ENCODE results near the gene LCE1B.

LCE1B gene, protein sequence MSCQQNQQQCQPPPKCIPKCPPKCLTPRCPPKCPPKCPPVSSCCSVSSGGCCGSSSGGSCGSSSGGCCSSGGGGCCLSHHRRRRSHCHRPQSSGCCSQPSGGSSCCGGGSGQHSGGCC

DNA sequence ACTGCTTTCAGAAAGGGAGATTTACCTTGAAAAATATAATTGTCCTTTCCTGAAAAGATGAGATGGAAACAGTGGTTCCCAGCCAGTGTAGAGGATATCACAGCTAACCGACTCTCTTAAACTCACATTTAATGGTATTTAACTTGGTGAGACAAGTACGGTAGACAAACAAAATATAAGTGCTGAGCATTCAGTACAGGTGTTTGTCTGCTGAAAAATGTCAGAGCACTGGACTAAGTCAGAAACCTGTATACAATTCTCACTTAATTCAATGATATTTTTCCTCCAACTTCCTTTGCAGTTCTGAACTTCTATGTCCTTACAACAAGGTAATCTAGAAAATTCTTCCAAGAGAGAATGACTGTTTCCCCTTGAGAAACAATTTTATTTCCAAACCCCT, at the start of gene LCE1B:
TSS of gene LCE1B (plus strand) at position 301 of the 400 bp plus-strand sequence. CDS start 476 bp downstream, outside the sequence.
- DNase-seq (ENCODE audit: low read depth in 2 of 2): no peak

DNA sequence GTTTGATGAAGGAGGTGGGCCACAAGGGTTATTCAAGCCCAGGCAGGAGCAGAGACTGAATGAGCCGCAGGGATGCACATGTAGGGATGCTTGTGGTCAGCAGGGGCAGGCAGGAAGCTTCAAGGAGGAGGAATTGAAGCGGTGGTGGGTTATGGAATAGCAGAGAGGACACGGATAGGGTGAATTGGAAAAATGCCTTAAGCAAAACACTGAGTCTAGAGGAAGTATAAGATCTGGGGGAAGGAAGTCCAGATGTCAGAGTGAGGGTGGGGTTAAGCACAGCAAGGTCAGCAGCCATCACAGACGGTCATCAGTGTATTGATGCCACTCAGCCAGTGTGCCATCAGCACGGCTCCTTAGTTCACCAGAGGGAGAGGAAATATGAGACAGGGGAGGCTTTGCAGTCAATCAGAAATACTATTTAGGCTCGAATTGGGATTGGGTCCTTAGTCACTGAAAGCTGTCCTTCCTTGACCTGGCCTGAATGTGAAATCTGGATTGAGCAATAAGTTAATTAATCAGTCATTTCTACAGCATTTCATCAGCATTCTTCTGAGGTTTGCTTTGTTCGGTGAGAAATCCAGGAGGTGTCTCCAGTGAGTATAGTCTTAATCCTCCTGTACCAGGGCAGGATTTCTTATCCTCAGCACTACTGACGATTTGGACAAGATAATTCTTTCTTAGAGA, 42.8 kb upstream of the LCE1B start:
- no peak for DNase-seq (ENCODE audit: low read depth in 2 of 2)

GRCh38 chr1:152770411-152770810, 41.4 kb upstream of the LCE1B start:
- no peak for DNase-seq (ENCODE audit: low read depth in 2 of 2)

- no peak for DNase-seq (ENCODE audit: low read depth in 2 of 2)
Measured at GRCh38 chr1:152774875-152775274, 36.9 kb upstream of the LCE1B start, which contains the start of gene LCE1F. Gene LCE1F, plus strand, starts transcription at chr1:152775140. Its CDS starts 1,232 bp downstream, at chr1:152776372.

DNA sequence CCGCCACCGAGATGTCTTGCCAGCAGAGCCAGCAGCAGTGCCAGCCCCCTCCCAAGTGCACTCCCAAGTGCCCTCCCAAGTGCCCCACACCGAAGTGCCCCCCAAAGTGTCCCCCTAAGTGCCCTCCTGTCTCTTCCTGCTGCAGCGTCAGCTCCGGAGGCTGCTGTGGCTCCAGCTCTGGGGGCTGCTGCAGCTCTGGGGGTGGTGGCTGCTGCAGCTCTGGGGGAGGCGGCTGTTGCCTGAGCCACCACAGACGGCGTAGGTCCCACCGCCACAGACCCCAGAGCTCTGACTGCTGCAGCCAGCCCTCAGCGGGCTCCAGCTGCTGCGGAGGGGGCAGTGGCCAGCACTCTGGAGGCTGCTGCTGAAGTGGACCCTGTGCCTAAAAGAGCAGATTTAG, 35.4 kb upstream of the LCE1B start:
- no peak for DNase-seq (ENCODE audit: low read depth in 2 of 2)

- no peak for DNase-seq (ENCODE audit: low read depth in 2 of 2)
Measured at GRCh38 chr1:152777510-152778137, 34.1 kb upstream of the LCE1B start.

DNA sequence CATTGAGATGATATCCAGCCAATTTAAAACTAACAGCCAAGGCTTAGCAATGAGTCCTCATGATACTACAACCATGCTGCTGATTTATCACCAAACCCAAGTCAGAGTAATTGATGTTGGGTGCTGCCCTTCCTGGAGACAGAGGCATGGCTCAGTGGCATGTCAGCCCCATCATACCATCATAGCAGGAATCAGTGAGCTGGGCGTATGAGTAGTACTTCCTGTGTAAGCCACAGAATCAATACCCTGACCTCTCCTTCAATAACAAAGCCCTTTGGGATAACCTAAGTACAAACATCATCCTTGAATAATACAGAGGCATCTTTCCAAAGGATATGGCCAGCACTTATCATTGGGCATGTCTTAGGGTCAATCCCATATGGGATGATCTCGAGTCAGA, 28.7 kb upstream of the LCE1B start:
- no peak for DNase-seq (ENCODE audit: low read depth in 2 of 2)

DNA sequence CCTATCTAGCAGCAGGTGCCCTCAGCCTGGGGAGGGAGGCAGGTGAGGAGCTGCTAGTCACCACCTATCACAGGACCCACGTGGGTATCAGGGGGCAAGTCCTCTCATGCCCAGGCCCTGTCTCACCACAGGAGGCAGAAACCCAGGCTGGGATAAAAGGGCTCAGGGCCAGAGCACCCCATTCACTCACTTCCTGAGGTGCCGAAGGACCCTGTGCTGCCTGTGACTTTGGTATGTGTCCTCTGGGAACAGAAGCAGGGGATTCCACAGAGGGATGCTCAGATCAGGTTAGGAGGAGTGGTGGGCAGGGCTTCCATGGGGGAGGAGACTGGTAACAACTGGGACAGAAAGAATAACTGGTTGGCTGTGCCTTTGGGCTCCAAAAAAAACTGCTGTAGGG, 25.7 kb upstream of the LCE1B start, which contains the start of gene LCE1E:
TSS of gene LCE1E (plus strand) at position 181 of the 400 bp plus-strand sequence. CDS start 1,043 bp downstream, outside the sequence.
- no peak for DNase-seq (ENCODE audit: low read depth in 2 of 2)

DNA sequence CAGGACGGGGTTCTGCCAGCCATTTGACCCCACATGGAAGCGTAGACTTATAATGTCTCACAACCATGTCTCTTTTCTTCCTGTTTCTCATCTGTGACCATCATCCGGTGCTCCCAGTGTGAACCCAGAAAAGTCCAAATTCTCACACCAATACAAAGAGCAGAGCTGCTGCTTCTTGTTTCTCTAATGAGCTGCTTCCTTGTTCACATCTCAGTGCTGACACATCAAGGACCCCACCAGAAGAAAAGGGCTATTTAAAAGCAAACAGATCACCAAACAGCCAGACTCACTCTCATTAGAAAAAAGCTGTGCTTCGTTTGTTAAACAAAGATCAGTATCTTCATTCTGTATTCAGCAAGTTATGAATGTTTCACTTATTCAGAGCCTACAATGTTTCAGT, 16.1 kb upstream of the LCE1B start:
- DNase-seq (ENCODE audit: low read depth in 2 of 2): no peak

GRCh38 chr1:152796421-152796820, 15.3 kb upstream of the LCE1B start, which contains the start of gene LCE1D:
Gene LCE1D, plus strand, starts transcription at chr1:152796721. Its CDS starts 1,074 bp downstream, at chr1:152797795.
- DNase-seq (ENCODE audit: low read depth in 2 of 2): no peak

DNA sequence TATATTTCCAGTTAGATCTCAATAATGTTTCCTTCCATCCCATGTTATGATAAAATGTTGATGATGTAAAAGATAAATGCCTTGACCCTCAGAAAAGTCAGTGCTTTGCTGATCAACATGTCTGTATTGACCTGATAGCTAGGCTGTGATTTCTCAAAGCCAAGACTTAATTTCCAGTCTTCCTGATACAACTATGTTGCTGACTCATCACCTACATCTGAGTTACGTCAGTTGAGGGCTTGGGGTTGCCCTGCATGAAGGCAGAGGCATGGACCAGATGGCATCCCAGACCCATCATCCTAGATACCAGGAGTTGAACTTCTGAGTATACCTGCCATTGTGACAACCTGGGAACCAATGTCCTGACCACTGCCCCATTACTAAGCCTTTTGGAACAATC, 10.4 kb upstream of the LCE1B start:
- DNase-seq (ENCODE audit: low read depth in 2 of 2): no peak

GRCh38 chr1:152806576-152806975, 5.2 kb upstream of the LCE1B start, which contains the start of gene LCE1C:
Gene LCE1C, minus strand, starts transcription at chr1:152806651. Its CDS starts 1,173 bp downstream, at chr1:152805478.
- no peak for DNase-seq (ENCODE audit: low read depth in 2 of 2)

DNA sequence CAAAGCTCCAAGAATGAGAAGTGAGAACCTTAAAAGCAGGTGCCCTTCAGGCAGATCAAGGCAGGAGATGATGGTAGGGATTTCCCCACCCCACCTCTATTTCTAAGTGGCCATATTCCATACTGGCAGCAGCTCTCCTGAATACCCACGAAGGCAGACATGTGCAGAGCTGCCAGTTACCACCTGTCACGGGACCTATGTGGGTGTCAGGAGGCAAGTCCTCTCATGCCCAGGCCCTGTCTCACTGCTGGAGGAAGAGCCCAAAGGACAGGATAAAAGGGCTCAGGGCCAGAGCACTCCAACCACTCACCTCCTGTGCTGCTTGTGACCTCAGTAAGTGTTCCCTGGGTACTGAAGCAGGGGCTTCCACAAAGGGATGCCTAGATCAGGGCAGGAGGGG, 721 bp upstream of the LCE1B start:
- DNase-seq (ENCODE audit: low read depth in 2 of 2): no peak

DNA sequence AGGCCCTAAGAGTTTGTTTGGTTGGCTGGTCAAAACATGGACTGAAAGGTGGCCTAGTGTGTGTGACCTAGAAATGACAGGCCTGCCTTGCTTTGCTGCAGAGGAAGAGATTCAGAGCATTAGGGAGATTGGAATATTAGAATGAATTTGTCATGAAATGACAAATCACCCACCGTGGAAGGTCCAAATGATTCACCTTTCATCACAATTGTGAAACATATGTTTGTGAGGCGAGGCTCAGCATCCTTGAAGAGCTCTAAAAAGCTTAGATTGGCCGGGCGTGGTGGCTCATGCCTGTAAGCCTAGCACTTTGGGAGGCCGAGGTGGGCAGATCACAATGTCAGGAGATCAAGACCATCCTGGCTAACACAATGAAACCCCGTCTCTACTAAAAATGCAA, 5.5 kb downstream of the LCE1B start:
- DNase-seq (ENCODE audit: low read depth in 2 of 2): no peak

DNA sequence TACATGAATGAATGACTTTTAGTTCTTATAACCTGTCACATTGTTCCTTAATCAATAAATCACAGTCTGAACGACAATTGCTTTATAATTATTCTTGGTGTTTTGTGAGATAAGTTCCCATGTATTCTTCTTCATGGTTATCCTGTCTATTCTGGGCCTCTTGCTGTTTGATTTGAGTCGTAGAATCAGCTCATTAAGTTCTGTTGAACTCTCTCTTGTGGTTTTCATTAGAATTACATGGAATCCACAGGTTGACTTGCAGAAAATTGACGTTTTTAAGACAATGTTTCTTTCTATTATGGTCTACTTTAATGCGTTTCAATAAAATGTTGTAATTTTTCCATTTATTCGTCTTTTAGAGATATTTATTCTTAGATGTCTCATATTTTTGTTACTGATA, 11.5 kb downstream of the LCE1B start:
- DNase-seq (ENCODE audit: low read depth in 2 of 2): no peak

DNA sequence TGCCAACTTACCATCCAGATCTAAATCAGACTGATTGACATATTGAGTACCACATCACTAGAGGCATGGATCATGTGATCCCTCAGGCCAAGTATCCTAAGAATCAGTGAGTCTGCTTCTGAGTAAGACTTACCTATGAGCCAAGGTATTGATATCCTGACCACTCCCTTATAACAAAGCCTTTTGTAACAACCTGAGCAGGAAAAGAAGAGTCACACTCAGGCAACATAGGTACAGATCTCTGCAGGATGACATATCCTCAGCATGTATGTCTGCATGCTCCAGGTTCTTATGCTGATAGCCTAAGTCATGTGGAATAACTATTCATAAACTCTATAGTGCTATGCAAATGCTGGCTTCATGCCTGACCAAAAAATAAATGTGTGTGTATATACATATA, 13.2 kb downstream of the LCE1B start:
- DNase-seq (ENCODE audit: low read depth in 2 of 2): no peak

GRCh38 chr1:152827173-152827572, 15.4 kb downstream of the LCE1B start, which contains the start of gene LCE1A:
Gene LCE1A, plus strand, starts transcription at chr1:152827473. Its CDS starts 0 bp downstream, at chr1:152827473.
- no peak for DNase-seq (ENCODE audit: low read depth in 2 of 2)

GRCh38 chr1:152836870-152837269, 25.1 kb downstream of the LCE1B start:
- DNase-seq (ENCODE audit: low read depth in 2 of 2): no peak

- DNase-seq (ENCODE audit: low read depth in 2 of 2): no peak
Measured at GRCh38 chr1:152842556-152842955, 30.8 kb downstream of the LCE1B start, which contains the start of gene LCE6A. Gene LCE6A, plus strand, starts transcription at chr1:152842856. Its CDS starts 665 bp downstream, at chr1:152843521.

- no peak for DNase-seq (ENCODE audit: low read depth in 2 of 2)
Measured at GRCh38 chr1:152855661-152856060, 43.9 kb downstream of the LCE1B start.

GRCh38 chr1:152858062-152858461, 46.3 kb downstream of the LCE1B start:
- DNase-seq (ENCODE audit: low read depth in 2 of 2): no peak

DNA sequence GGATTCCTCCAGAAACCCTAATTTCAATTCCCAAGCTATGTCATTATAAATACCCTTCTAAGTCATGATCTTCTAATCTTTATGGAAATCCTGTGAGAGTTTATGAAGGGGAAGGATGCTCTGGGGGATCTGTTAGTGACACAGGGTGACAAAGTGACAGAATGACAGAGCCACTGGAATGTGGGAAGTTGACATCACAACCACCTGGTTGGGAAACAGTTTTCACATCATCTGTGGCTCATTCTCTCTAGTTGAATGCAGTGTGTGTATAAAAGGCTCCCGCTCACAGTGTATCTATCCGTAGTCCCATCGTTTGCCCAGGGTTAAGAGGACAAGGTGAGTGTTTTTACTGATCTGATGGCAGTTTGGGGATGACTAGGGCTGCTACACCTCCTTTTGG, 47.9 kb downstream of the LCE1B start, which contains the start of gene LCE7A:
TSS of gene LCE7A (plus strand) at position 301 of the 400 bp plus-strand sequence. CDS start 702 bp downstream, outside the sequence.
- no peak for DNase-seq (ENCODE audit: low read depth in 2 of 2)
